GM18526 (cell line): Measurements from ENCODE around the gene KNSTRN.

ENCODE experiments used
- POLR2A ChIP-seq: IDR thresholded peaks from 3 replicates; pipeline ENCODE4 v1.6.1; 2011; ENCODE audit not compliant: insufficient read length; ENCODE audit errors: extremely low read depth

The KNSTRN gene

DNA sequence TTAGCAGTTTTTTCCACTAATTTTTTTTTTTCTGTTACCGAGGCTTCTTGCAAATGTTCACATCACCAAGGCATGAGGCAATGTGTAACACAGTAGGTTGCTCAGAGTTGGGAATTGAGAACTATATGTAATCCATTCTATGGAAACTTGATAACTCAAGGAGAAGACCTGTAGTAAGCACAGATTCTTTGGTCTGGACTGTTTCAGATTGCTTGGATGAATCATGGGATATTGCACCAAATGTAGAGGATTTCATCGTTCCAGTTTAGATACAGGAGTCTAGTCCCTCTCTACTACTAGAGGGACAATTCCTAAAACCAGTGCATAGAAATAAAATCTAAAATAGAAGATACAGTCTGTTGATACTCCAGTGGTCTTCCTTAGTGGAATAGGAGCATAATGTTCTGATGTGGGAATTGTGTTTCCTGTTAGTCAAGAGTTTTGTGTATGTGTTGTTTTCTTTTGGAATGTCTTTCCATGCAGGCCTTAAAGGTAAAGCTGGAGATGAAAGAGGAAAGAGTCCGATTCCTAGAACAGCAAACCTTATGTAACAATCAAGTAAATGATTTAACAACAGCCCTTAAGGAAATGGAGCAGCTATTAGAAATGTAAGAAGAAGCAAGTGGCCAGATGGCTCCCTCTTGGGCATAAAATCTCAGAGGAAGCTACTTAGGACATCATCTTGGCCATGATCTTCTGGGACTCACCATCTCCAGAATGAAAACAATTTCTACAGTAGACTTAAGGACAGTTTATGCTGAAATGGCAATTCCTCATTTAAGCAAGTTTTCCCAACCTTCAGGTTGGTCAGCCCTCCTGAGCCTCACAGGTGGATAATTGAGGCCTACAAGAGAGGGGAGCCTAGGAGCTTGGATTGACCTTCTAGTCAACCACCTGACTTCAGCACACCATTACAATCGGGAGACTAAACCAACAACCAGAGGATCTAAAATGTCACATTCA is 10.7 kb downstream of the KNSTRN start:
- TF ChIP-seq POLR2A = no peak

DNA sequence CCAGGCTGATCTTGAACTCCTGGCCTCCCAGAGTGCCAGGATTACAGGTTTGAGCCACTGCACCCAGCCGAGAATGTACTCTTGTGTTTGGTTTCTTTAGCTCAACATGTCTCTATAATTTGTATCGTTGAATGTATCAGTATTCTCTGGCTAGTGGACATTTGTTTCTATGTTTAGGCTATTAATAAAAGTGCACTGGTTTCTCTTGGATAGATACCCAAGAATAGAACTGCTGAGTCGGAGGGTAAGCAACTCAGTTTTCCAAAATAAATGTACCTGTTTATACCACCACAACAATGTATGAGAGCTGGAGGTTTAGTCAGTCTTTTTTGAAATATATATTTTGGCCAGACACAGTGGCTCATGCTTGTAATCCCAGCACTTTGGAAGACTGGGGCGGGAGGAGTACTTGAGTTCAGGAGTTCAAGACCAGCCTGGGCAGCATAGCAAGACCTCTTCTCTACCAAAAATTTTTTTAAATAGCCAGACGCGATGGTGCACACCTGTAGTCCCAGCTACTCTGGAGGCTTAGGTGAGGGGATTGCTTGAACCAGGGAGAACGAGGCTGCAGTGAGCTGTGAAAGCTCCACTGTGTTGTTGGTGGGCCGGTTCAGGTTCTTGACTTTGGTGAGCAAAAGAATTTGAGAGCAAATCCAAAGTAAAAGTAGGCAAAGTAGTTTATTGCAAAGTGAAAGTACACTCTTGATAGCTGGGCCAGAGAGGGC is 15.3 kb downstream of the KNSTRN start:
- TF ChIP-seq POLR2A = no peak

DNA sequence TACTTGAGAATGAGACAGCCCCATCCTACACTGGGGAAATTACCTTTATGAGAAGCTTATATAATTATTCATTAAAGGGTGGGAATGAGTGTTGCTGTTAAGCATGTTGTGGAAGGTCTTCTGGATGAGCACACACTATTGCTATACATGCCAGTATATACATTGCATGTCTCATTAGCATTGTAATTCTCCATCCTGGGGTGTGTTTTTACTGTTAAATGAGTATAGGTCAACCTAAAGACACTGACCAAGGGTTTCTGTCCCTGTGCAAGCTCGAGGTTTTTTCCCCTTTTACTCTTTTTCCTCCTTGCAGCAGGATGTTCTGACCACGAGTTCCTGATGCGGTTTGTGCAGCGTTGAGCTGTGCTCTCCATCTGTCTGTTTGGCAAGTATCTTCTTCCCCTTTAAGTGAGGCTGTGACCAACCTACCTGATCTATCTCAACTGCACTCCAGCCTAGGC is 15.9 kb downstream of the KNSTRN start:
- no peak for TF ChIP-seq POLR2A

DNA sequence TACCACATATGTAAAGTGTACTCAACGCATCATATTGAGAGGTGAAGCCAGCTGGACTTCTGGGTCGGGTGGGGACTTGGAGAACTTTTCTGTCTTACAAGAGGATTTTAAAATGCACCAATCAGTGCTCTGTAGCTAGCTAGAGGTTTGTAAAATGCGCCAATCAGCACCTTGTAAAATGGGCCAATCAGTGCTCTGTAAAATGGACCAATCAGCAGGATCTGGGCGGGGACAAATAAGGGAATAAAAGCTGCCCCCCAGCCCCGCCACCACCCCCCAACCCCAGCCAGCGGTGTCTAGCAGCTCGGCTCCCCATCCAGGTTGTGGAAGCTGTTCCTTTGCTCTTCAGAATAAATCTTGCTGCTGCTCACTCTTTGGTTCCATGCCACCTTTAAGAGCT is 16.8 kb downstream of the KNSTRN start:
- no peak for TF ChIP-seq POLR2A

DNA sequence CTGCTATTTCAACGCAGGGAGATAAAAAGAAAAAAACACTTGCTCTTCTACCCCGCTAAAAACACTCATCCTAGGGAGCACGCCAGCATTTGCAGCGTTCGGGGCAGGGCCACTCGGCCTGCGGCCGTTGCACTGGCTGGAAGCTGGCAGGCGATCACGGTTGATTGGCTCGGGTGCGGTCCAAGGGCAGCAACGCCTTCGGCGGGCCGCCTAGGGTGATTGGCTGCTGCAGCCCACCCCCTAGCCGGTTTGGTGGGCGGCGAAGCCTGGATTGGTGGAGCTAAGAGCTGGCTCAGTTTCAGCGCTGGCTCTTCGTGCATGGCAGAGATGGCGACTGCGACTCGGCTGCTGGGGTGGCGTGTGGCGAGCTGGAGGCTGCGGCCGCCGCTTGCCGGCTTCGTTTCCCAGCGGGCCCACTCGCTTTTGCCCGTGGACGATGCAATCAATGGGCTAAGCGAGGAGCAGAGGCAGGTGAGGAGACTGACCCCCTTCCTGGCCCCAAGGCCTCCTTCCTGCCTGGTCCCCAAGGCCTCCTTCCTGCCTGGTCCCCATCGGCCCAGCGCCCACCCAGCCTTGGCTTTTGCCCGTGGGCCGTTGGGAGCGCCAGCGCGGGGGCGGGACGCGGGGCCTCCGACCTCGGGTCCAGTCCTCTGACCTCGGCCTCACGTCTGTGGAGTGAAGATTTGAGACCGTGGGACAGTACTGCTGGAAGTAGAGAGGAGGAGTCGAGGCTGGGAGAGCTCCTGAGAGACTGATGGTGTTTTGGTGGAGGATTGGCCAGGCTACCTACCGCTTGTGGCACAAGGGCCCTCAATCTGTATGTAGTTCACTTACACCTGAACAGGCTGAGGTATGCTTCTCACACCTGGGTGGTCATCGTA is 23.2 kb downstream of the KNSTRN start, which contains the start of gene IVD:
Gene IVD (plus strand): TSS at position 295 of the 881 bp plus-strand sequence. CDS start 33 bp downstream, at position 328.
- TF ChIP-seq POLR2A = peak; percentile 87

DNA sequence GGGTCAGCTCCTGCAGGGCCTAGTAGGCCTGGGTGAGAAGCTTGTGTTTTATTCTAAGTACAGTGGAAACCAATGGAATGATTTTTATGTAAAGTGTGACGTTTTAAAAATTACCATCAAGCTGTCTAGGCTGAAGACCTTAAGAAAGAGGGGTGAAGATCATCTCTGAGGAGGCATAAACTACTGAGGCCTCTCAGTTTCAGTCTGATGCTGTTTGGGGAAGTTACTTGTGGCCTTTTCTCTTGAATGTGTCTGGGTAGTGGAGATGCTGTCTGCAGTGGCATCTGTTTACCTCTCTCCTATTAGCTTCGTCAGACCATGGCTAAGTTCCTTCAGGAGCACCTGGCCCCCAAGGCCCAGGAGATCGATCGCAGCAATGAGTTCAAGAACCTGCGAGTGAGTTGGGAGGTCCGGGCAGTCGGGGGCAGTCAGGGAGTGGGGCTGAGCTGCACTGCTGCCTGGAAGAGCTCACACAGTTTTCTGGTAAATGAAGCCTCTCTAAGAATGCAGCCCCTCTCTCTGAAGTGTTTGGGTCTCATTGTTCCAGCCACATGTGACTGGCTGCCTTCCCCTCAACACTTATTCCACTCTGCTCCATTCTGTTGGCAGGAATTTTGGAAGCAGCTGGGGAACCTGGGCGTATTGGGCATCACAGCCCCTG is 24.9 kb downstream of the KNSTRN start:
- no peak for TF ChIP-seq POLR2A

DNA sequence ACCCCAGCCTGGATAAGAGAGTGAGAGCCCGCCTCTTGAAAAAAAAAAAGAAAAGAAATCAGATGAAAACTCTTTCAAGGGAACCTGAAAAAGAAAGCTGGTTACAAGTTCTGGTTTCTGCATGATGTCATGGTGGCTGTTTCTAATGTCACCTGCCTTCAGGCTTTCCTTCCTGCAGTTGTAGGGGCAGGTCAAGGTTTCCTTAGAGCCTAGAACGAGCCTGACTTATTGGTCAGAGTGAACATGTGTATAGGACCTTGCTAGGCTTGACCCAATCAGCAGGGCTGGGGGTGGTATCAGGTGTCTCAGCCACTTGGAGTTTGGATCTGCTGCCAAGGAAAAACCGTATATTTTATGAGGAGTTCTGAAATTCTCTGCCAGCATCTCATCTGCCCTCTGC is 26.8 kb downstream of the KNSTRN start:
- no peak for TF ChIP-seq POLR2A

DNA sequence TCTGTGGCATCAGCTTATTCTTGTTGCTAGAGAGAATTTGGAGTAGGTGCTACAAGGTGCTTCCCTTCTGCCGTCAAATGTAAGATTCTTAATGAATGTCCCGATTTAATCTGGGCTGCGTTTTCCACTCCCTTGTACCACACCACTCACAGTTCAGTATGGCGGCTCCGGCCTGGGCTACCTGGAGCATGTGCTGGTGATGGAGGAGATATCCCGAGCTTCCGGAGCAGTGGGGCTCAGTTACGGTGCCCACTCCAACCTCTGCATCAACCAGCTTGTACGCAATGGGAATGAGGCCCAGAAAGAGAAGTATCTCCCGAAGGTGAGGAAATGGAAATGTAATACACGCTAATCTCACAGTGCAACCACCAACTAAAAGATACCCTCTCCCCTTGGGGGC is 28.0 kb downstream of the KNSTRN start:
- TF ChIP-seq POLR2A = no peak

DNA sequence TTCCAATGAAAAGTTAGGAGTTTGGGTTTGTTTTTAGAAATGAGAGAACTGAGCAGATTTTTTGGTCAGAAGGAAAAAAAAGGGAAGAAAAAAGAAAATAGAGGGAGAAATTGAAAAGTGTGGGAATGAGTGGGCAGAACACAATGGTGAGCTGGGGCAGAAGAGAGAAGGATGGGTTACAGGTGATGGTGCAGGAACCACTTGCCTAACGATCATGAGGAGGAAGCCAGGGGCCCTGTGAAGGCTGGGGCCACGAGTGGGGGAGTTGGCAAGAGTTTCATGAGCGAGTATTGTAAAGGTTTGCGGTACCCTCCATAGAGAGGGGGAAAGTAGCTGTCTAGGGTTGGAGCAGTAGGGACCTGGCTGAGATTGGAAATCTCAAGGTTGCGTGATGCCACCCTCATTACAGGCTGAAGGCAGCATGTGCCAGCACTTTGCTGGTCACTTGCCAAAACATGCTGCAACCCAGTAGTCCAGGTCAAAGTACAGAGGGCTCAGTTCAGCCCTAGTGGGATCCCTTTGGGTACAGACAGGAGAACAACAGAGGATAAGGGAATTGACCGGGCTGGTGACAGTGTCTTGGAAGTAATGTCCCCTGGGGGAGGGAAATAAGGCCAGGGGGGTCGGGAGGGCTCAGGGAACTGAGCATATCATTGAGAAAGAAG is 29.7 kb downstream of the KNSTRN start:
- TF ChIP-seq POLR2A = no peak

DNA sequence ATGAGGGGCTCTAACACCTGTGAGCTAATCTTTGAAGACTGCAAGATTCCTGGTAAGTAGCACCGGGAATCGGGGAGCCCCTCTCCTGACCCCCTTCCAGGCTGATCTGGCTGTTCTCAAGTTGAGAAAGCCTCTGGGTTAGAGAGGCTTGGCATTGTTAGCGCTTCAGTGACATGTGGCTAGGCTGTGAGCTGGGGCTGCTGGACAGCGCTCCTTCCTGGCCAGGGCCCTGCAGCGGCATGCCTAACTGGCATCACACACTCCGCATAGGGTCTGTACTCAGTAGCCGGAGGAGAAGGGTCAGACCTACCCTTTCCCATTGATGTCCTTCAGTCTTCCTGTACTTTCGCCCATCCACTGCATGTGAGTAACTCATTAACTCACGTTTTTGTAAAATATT is 30.5 kb downstream of the KNSTRN start:
- no peak for TF ChIP-seq POLR2A

DNA sequence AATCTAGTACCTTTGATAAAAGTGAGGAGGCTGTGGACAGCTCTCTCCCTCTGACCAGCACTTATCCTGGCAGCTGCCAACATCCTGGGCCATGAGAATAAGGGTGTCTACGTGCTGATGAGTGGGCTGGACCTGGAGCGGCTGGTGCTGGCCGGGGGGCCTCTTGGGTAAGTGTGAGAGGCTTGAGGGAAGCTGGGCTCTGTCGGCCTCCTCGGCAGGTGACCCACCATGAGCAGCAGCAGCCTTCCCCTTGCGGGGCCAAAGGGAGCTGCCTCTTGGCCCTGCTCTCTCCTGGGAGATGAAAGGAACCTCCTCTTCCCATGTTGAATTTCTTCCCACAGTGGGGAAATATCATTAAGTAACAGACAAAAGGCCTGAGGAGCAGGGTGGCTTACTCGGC is 32.3 kb downstream of the KNSTRN start:
- TF ChIP-seq POLR2A = no peak

DNA sequence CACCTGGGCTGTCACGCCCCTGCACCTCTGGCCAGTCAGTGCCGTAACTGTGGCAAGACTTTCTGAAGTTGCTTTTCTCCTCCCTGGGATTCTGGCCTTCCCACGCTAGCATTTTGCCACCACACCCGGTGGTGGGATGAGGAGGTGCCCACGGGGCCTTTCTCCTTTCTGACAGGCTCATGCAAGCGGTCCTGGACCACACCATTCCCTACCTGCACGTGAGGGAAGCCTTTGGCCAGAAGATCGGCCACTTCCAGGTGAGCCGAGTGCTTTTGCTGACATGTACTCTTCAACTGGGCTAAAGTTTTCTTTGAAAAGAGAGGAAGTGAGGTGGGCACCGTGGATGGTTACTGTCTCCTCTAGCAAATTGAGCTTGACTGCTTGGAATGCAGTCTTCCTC is 32.7 kb downstream of the KNSTRN start:
- no peak for TF ChIP-seq POLR2A

DNA sequence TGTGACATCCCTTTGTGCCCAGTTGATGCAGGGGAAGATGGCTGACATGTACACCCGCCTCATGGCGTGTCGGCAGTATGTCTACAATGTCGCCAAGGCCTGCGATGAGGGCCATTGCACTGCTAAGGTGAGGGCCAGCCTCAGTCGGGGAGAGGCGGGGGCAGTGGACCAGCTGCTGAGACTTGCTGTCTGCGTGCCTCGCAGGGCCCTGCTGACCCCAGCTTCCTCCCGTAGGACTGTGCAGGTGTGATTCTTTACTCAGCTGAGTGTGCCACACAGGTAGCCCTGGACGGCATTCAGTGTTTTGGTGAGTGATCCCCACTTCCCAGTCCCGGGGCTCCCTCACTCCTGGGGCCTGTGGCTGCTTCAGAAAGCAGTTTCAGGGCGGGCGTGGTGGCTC is 33.5 kb downstream of the KNSTRN start:
- TF ChIP-seq POLR2A = no peak

DNA sequence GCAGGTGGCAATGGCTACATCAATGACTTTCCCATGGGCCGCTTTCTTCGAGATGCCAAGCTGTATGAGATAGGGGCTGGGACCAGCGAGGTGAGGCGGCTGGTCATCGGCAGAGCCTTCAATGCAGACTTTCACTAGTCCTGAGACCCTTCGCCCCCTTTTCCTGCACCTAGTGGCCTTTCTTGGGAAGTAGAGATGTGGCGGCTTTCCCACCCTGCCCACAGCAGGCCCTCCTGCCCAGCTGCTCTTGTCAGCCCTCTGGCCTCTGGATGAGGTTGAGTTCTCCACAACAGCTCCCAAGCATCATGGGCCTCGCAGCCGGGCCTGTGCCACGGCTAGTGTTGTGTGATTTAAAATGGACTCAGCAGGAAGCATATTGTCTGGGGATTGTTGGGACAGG is 35.6 kb downstream of the KNSTRN start:
- TF ChIP-seq POLR2A = no peak
